ENCODE results near the gene JAK3. TPM values are rescaled to one million over a fixed set of nuclear protein-coding genes. Genes with fewer than 3 reads are reported as not detected.

Gene JAK3
- total RNA-seq, 1 experiment from 2014 or later = 4.4 TPM

DNA sequence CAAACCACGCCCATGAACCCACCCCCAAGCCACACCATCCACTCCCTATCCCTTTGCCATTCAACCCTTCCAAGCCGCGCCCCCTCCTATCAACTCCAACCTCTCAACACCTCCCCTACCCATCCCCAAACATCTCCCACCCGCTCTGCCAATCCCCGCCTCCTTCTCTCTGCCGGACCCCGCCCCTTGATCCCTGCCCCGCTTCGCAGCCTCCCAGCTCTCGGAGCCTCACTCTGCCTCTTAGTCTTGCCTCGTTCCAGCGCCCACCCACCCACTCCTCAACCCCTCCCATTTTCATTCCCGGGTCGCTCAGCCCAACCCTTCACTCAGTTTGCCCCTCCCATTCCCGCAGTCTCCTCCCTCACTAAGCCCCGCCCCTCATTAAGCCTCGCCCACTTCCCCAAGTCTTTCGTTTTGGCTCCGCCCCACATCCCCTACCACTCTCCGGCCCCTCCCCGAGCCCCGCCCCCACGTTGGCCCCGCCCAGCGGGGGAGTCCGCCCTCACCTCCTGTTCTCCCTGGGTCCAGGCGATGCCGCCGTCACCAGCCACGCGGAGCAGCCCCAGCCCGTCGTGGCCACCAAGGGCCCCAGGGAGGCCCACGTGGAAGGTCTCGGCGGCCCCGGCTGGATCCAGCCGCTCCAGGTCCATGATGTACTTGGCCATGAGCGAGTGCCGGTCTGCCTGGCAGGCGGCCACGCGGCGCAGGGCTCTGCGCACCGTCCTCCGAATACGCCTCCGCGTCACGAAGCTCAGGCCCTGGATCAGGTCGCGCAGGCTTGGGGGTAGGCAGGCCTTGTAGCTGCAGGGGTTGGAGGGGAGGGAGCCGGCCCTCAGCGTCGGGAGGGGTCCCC is 5.7 kb downstream of the JAK3 start (continued):
- TF ChIP-seq, protein P1, sequence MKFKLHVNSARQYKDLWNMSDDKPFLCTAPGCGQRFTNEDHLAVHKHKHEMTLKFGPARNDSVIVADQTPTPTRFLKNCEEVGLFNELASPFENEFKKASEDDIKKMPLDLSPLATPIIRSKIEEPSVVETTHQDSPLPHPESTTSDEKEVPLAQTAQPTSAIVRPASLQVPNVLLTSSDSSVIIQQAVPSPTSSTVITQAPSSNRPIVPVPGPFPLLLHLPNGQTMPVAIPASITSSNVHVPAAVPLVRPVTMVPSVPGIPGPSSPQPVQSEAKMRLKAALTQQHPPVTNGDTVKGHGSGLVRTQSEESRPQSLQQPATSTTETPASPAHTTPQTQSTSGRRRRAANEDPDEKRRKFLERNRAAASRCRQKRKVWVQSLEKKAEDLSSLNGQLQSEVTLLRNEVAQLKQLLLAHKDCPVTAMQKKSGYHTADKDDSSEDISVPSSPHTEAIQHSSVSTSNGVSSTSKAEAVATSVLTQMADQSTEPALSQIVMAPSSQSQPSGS (CRISPR knock-in tag; IDR thresholded peaks at IDR 0.05; ENCODE audit: borderline replicate concordance, low read depth) = no peak
- TF ChIP-seq, protein P2, sequence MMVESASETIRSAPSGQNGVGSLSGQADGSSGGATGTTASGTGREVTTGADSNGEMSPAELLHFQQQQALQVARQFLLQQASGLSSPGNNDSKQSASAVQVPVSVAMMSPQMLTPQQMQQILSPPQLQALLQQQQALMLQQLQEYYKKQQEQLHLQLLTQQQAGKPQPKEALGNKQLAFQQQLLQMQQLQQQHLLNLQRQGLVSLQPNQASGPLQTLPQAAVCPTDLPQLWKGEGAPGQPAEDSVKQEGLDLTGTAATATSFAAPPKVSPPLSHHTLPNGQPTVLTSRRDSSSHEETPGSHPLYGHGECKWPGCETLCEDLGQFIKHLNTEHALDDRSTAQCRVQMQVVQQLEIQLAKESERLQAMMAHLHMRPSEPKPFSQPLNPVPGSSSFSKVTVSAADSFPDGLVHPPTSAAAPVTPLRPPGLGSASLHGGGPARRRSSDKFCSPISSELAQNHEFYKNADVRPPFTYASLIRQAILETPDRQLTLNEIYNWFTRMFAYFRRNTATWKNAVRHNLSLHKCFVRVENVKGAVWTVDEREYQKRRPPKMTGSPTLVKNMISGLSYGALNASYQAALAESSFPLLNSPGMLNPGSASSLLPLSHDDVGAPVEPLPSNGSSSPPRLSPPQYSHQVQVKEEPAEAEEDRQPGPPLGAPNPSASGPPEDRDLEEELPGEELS (CRISPR knock-in tag; IDR thresholded peaks at IDR 0.05) = peak; percentile 87; the same call in 1 of the 2 replicates
- TF ChIP-seq, protein P3, sequence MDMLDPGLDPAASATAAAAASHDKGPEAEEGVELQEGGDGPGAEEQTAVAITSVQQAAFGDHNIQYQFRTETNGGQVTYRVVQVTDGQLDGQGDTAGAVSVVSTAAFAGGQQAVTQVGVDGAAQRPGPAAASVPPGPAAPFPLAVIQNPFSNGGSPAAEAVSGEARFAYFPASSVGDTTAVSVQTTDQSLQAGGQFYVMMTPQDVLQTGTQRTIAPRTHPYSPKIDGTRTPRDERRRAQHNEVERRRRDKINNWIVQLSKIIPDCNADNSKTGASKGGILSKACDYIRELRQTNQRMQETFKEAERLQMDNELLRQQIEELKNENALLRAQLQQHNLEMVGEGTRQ (CRISPR knock-in tag; IDR thresholded peaks at IDR 0.05) = no peak
- TF ChIP-seq ZNF423 (CRISPR knock-in tag; IDR thresholded peaks at IDR 0.05) (no peak), NR2C2 (CRISPR knock-in tag; IDR thresholded peaks at IDR 0.05) (no peak), PRRX2 (CRISPR knock-in tag; IDR thresholded peaks at IDR 0.05) (no peak), CREM (CRISPR knock-in tag; IDR thresholded peaks at IDR 0.05) (0 out of 2 replicates have a peak, but pooled peaks have one; percentile 46), ELF4 (CRISPR knock-in tag; IDR thresholded peaks at IDR 0.05; ENCODE audit: low read depth) (no peak), ZNF232 (CRISPR knock-in tag; IDR thresholded peaks at IDR 0.05) (no peak), MYBL2 (CRISPR knock-in tag; IDR thresholded peaks at IDR 0.05) (no peak), RELA (CRISPR knock-in tag; IDR thresholded peaks at IDR 0.05; ENCODE audit: borderline replicate concordance) (peak; percentile 83; the same call in 1 of the 2 replicates), EMX1 (CRISPR knock-in tag; IDR thresholded peaks at IDR 0.05) (no peak), FOXP1 (CRISPR knock-in tag; IDR thresholded peaks at IDR 0.05; ENCODE audit: borderline replicate concordance) (peak; percentile 77), SP1 (CRISPR knock-in tag; conservative IDR thresholded peaks at IDR 0.05) (peak; percentile 69; the same call in 1 of the 2 replicates), RORB (CRISPR knock-in tag; IDR thresholded peaks at IDR 0.05) (no peak), TCF7 (CRISPR knock-in tag; IDR thresholded peaks at IDR 0.05; ENCODE audit: low read depth) (no peak), ZNF219 (CRISPR knock-in tag; IDR thresholded peaks at IDR 0.05; ENCODE audit: borderline replicate concordance) (no peak), ZNF317 (CRISPR knock-in tag; IDR thresholded peaks at IDR 0.05; ENCODE audit: borderline replicate concordance, low read depth) (0 out of 2 replicates have a peak, but pooled peaks have one; percentile 47), NR1H2 (CRISPR knock-in tag; IDR thresholded peaks at IDR 0.05) (no peak), ZBTB21 (CRISPR knock-in tag; IDR thresholded peaks at IDR 0.05; ENCODE audit: borderline replicate concordance) (peak; percentile 51; the same call in 1 of the 2 replicates), TEAD4 (CRISPR knock-in tag; IDR thresholded peaks at IDR 0.05) (no peak)
- TF ChIP-seq, protein P4, sequence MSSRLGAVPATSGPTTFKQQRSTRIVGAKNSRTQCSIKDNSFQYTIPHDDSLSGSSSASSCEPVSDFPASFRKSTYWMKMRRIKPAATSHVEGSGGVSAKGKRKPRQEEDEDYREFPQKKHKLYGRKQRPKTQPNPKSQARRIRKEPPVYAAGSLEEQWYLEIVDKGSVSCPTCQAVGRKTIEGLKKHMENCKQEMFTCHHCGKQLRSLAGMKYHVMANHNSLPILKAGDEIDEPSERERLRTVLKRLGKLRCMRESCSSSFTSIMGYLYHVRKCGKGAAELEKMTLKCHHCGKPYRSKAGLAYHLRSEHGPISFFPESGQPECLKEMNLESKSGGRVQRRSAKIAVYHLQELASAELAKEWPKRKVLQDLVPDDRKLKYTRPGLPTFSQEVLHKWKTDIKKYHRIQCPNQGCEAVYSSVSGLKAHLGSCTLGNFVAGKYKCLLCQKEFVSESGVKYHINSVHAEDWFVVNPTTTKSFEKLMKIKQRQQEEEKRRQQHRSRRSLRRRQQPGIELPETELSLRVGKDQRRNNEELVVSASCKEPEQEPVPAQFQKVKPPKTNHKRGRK (CRISPR knock-in tag; IDR thresholded peaks at IDR 0.05; ENCODE audit: borderline replicate concordance) = no peak
- TF ChIP-seq, protein P5, sequence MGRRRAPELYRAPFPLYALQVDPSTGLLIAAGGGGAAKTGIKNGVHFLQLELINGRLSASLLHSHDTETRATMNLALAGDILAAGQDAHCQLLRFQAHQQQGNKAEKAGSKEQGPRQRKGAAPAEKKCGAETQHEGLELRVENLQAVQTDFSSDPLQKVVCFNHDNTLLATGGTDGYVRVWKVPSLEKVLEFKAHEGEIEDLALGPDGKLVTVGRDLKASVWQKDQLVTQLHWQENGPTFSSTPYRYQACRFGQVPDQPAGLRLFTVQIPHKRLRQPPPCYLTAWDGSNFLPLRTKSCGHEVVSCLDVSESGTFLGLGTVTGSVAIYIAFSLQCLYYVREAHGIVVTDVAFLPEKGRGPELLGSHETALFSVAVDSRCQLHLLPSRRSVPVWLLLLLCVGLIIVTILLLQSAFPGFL (CRISPR knock-in tag; IDR thresholded peaks at IDR 0.05; ENCODE audit: borderline replicate concordance) = no peak
- TF ChIP-seq, protein P6, sequence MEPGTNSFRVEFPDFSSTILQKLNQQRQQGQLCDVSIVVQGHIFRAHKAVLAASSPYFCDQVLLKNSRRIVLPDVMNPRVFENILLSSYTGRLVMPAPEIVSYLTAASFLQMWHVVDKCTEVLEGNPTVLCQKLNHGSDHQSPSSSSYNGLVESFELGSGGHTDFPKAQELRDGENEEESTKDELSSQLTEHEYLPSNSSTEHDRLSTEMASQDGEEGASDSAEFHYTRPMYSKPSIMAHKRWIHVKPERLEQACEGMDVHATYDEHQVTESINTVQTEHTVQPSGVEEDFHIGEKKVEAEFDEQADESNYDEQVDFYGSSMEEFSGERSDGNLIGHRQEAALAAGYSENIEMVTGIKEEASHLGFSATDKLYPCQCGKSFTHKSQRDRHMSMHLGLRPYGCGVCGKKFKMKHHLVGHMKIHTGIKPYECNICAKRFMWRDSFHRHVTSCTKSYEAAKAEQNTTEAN (CRISPR knock-in tag; IDR thresholded peaks at IDR 0.05) = 0 out of 2 replicates have a peak, but pooled peaks have one; percentile 35
- TF ChIP-seq, protein P7, sequence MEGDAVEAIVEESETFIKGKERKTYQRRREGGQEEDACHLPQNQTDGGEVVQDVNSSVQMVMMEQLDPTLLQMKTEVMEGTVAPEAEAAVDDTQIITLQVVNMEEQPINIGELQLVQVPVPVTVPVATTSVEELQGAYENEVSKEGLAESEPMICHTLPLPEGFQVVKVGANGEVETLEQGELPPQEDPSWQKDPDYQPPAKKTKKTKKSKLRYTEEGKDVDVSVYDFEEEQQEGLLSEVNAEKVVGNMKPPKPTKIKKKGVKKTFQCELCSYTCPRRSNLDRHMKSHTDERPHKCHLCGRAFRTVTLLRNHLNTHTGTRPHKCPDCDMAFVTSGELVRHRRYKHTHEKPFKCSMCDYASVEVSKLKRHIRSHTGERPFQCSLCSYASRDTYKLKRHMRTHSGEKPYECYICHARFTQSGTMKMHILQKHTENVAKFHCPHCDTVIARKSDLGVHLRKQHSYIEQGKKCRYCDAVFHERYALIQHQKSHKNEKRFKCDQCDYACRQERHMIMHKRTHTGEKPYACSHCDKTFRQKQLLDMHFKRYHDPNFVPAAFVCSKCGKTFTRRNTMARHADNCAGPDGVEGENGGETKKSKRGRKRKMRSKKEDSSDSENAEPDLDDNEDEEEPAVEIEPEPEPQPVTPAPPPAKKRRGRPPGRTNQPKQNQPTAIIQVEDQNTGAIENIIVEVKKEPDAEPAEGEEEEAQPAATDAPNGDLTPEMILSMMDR (IDR thresholded peaks at IDR 0.05) = no peak
- TF ChIP-seq, protein P8, sequence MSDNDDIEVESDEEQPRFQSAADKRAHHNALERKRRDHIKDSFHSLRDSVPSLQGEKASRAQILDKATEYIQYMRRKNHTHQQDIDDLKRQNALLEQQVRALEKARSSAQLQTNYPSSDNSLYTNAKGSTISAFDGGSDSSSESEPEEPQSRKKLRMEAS (CRISPR knock-in tag; IDR thresholded peaks at IDR 0.05) = peak; percentile 93
- TF ChIP-seq, protein P9, sequence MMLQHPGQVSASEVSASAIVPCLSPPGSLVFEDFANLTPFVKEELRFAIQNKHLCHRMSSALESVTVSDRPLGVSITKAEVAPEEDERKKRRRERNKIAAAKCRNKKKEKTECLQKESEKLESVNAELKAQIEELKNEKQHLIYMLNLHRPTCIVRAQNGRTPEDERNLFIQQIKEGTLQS (CRISPR knock-in tag; conservative IDR thresholded peaks at IDR 0.05) = no peak

All from WTC11 (cell line).